Transverse colon (tissue), 4 donors: ENCODE results near the gene ZNF217.

ENCODE experiments used
- CTCF ChIP-seq, 5 experiments: fragments of 200-600 bp in 3 of 5; fragments of 450-650 bp in 2 of 5; sonication (generic) in 3 of 5; IDR thresholded peaks; 1 replicate in 2 of 5; 2 replicates in 3 of 5; pipeline ENCODE4 v1.5.1; 2016 to 2017; ENCODE audit warnings: antibody characterized with exemption in 5 of 5, inconsistent platforms in 3 of 5, mild to moderate bottlenecking in 2 of 5, moderate library complexity in 1 of 5
- EP300 ChIP-seq: sonication (generic); formaldehyde crosslinking; IDR thresholded peaks from one replicate; pipeline ENCODE4 v1.6.1; 2017; ENCODE audit warnings: antibody characterized with exemption, low read depth
- POLR2A ChIP-seq: fragments of 450-650 bp; IDR thresholded peaks from one replicate; pipeline ENCODE4 v1.6.1; 2016; ENCODE audit warnings: antibody characterized with exemption, mild to moderate bottlenecking, moderate library complexity
- POLR2AphosphoS5 ChIP-seq, 3 donors: sonication (generic); formaldehyde crosslinking; IDR thresholded peaks; one replicate each; pipeline ENCODE4 v1.6.1; 2016; ENCODE audit warnings: antibody characterized with exemption in 3 of 3

GRCh38 chr20:53599044-53599362, 5.4 kb upstream of the ZNF217 start:
- TF ChIP-seq CTCF (IDR thresholded peaks at IDR 0.05) (no peak), POLR2A (no peak), EP300 (no peak), POLR2AphosphoS5 (IDR thresholded peaks at IDR 0.05) (no peak)
